ENCODE data around the gene FAT1.

The FAT1 gene

GRCh38 chr4:186691396-186691795 lies 32.3 kb downstream of the FAT1 start:
- H3K9me3 ChIP-seq (ENCODE audit: control extremely low read depth in 1 of 5, control insufficient read depth in 4 of 5, insufficient read depth in 2 of 5, low read depth in 1 of 5, low read length in 4 of 5), result no peaks in the 10 kb centered on the region
- H3K36me3 ChIP-seq (ENCODE audit: control insufficient read depth in 4 of 4, insufficient read depth in 4 of 4, low read length in 3 of 4), result no peaks in the 10 kb centered on the region
- DNase-seq, result no peak
- CTCF ChIA-PET, result no interaction called here
- no peak overlapping the region for H3K4me3 ChIP-seq (ENCODE audit: control insufficient read depth in 1 of 7, extremely low read depth in 1 of 7, insufficient read depth in 4 of 7, low read depth in 2 of 7, low read length in 6 of 7)
- WGBS (ENCODE audit: insufficient coverage), result 100% methylated on average over 3 of the region's 5 CpGs
- H3K4me1 ChIP-seq (ENCODE audit: control extremely low read depth in 1 of 4, control insufficient read depth in 4 of 4, insufficient read depth in 4 of 4, low read length in 3 of 4), result no peaks in the 10 kb centered on the region
- H3K27me3 ChIP-seq (replicated peaks in 2 of 5; ENCODE audit: control insufficient read depth in 4 of 5, insufficient read depth in 5 of 5, low read length in 4 of 5), result peaks cover 0 to 8% (median 0%) of the 10 kb centered on the region in 5 experiments
- no peak overlapping the region for H3K27ac ChIP-seq (ENCODE audit: insufficient read depth in 1 of 2, low read depth in 1 of 2, low read length in 2 of 2, poor library complexity in 1 of 2, severe bottlenecking in 2 of 2)
- POLR2A ChIA-PET, result no interaction called here

- Histone ChIP-seq H3K27ac (ENCODE audit: insufficient read depth in 1 of 2, low read depth in 1 of 2, low read length in 2 of 2, poor library complexity in 1 of 2, severe bottlenecking in 2 of 2) (no peak overlapping the region), H3K4me1 (ENCODE audit: control extremely low read depth in 1 of 4, control insufficient read depth in 4 of 4, insufficient read depth in 4 of 4, low read length in 3 of 4) (no peaks in the 10 kb centered on the region), H3K27me3 (replicated peaks in 2 of 5; ENCODE audit: control insufficient read depth in 4 of 5, insufficient read depth in 5 of 5, low read length in 4 of 5) (peaks cover 0 to 8% (median 0%) of the 10 kb centered on the region in 5 experiments), H3K9me3 (ENCODE audit: control extremely low read depth in 1 of 5, control insufficient read depth in 4 of 5, insufficient read depth in 2 of 5, low read depth in 1 of 5, low read length in 4 of 5) (no peaks in the 10 kb centered on the region), H3K4me3 (ENCODE audit: control insufficient read depth in 1 of 7, extremely low read depth in 1 of 7, insufficient read depth in 4 of 7, low read depth in 2 of 7, low read length in 6 of 7) (no peak overlapping the region), H3K36me3 (ENCODE audit: control insufficient read depth in 4 of 4, insufficient read depth in 4 of 4, low read length in 3 of 4) (no peaks in the 10 kb centered on the region)
- ChIA-PET POLR2A (no interaction called here), CTCF (no interaction called here)
- no peak for DNase-seq
- WGBS (ENCODE audit: insufficient coverage), result 86% methylated on average over 3 of the region's 7 CpGs
Measured at GRCh38 chr4:186689476-186689875, 34.2 kb downstream of the FAT1 start.

- no peaks in the 10 kb centered on the region for H3K9me3 ChIP-seq (ENCODE audit: control extremely low read depth in 1 of 5, control insufficient read depth in 4 of 5, insufficient read depth in 2 of 5, low read depth in 1 of 5, low read length in 4 of 5)
- ChIA-PET POLR2A (no interaction called here), CTCF (no interaction called here)
- WGBS (ENCODE audit: insufficient coverage), result 68% methylated on average over 9 of the region's 12 CpGs
- DNase-seq, result no peak
- no peaks in the 10 kb centered on the region for H3K4me1 ChIP-seq (ENCODE audit: control extremely low read depth in 1 of 4, control insufficient read depth in 4 of 4, insufficient read depth in 4 of 4, low read length in 3 of 4)
- H3K36me3 ChIP-seq (ENCODE audit: control insufficient read depth in 4 of 4, insufficient read depth in 4 of 4, low read length in 3 of 4), result no peaks in the 10 kb centered on the region
- no peak overlapping the region for H3K4me3 ChIP-seq (ENCODE audit: control insufficient read depth in 1 of 7, extremely low read depth in 1 of 7, insufficient read depth in 4 of 7, low read depth in 2 of 7, low read length in 6 of 7)
- H3K27me3 ChIP-seq (replicated peaks in 2 of 5; ENCODE audit: control insufficient read depth in 4 of 5, insufficient read depth in 5 of 5, low read length in 4 of 5), result peaks cover 0 to 8% (median 0%) of the 10 kb centered on the region in 5 experiments
- no peak overlapping the region for H3K27ac ChIP-seq (ENCODE audit: insufficient read depth in 1 of 2, low read depth in 1 of 2, low read length in 2 of 2, poor library complexity in 1 of 2, severe bottlenecking in 2 of 2)
Measured at GRCh38 chr4:186688150-186688943, 35.3 kb downstream of the FAT1 start.

GRCh38 chr4:186687265-186687664 lies 36.4 kb downstream of the FAT1 start:
- WGBS (ENCODE audit: insufficient coverage), result no CpG with 5 or more reads among the region's 3 CpGs
- Histone ChIP-seq H3K27me3 (replicated peaks in 2 of 5; ENCODE audit: control insufficient read depth in 4 of 5, insufficient read depth in 5 of 5, low read length in 4 of 5) (peaks cover 0 to 8% (median 0%) of the 10 kb centered on the region in 5 experiments), H3K9me3 (ENCODE audit: control extremely low read depth in 1 of 5, control insufficient read depth in 4 of 5, insufficient read depth in 2 of 5, low read depth in 1 of 5, low read length in 4 of 5) (no peaks in the 10 kb centered on the region), H3K36me3 (ENCODE audit: control insufficient read depth in 4 of 4, insufficient read depth in 4 of 4, low read length in 3 of 4) (no peaks in the 10 kb centered on the region), H3K27ac (ENCODE audit: insufficient read depth in 1 of 2, low read depth in 1 of 2, low read length in 2 of 2, poor library complexity in 1 of 2, severe bottlenecking in 2 of 2) (no peak overlapping the region), H3K4me3 (ENCODE audit: control insufficient read depth in 1 of 7, extremely low read depth in 1 of 7, insufficient read depth in 4 of 7, low read depth in 2 of 7, low read length in 6 of 7) (no peak overlapping the region), H3K4me1 (ENCODE audit: control extremely low read depth in 1 of 4, control insufficient read depth in 4 of 4, insufficient read depth in 4 of 4, low read length in 3 of 4) (no peaks in the 10 kb centered on the region)
- DNase-seq, result no peak
- ChIA-PET CTCF (no interaction called here), POLR2A (no interaction called here)

GRCh38 chr4:186685767-186686183 lies 37.9 kb downstream of the FAT1 start:
- no peak for DNase-seq
- H3K27ac ChIP-seq (ENCODE audit: insufficient read depth in 1 of 2, low read depth in 1 of 2, low read length in 2 of 2, poor library complexity in 1 of 2, severe bottlenecking in 2 of 2), result no peak overlapping the region
- no CpG with 5 or more reads among the region's 2 CpGs for WGBS (ENCODE audit: insufficient coverage)
- ChIA-PET CTCF (interaction anchor here (0.7 kb wide), 1 partner anchor 204 kb away, joined by 3 read pairs; no protein-coding TSS in a partner anchor), POLR2A (no interaction called here)
- no peaks in the 10 kb centered on the region for H3K4me1 ChIP-seq (ENCODE audit: control extremely low read depth in 1 of 4, control insufficient read depth in 4 of 4, insufficient read depth in 4 of 4, low read length in 3 of 4)
- H3K27me3 ChIP-seq (replicated peaks in 2 of 5; ENCODE audit: control insufficient read depth in 4 of 5, insufficient read depth in 5 of 5, low read length in 4 of 5), result peaks cover 0 to 8% (median 0%) of the 10 kb centered on the region in 5 experiments
- no peaks in the 10 kb centered on the region for H3K9me3 ChIP-seq (ENCODE audit: control extremely low read depth in 1 of 5, control insufficient read depth in 4 of 5, insufficient read depth in 2 of 5, low read depth in 1 of 5, low read length in 4 of 5)
- no peak overlapping the region for H3K4me3 ChIP-seq (ENCODE audit: control insufficient read depth in 1 of 7, extremely low read depth in 1 of 7, insufficient read depth in 4 of 7, low read depth in 2 of 7, low read length in 6 of 7)
- H3K36me3 ChIP-seq (ENCODE audit: control insufficient read depth in 4 of 4, insufficient read depth in 4 of 4, low read length in 3 of 4), result no peaks in the 10 kb centered on the region

- no peaks in the 10 kb centered on the region for H3K36me3 ChIP-seq (ENCODE audit: control insufficient read depth in 4 of 4, insufficient read depth in 4 of 4, low read length in 3 of 4)
- H3K27ac ChIP-seq (ENCODE audit: insufficient read depth in 1 of 2, low read depth in 1 of 2, low read length in 2 of 2, poor library complexity in 1 of 2, severe bottlenecking in 2 of 2), result no peak overlapping the region
- no peaks in the 10 kb centered on the region for H3K4me1 ChIP-seq (ENCODE audit: control extremely low read depth in 1 of 4, control insufficient read depth in 4 of 4, insufficient read depth in 4 of 4, low read length in 3 of 4)
- no peaks in the 10 kb centered on the region for H3K9me3 ChIP-seq (ENCODE audit: control extremely low read depth in 1 of 5, control insufficient read depth in 4 of 5, insufficient read depth in 2 of 5, low read depth in 1 of 5, low read length in 4 of 5)
- no peak overlapping the region for H3K4me3 ChIP-seq (ENCODE audit: control insufficient read depth in 1 of 7, extremely low read depth in 1 of 7, insufficient read depth in 4 of 7, low read depth in 2 of 7, low read length in 6 of 7)
- DNase-seq, result no peak
- ChIA-PET POLR2A (no interaction called here), CTCF (no interaction called here)
- 64% methylated on average over 4 of the region's 5 CpGs for WGBS (ENCODE audit: insufficient coverage)
- H3K27me3 ChIP-seq (replicated peaks in 2 of 5; ENCODE audit: control insufficient read depth in 4 of 5, insufficient read depth in 5 of 5, low read length in 4 of 5), result peaks cover 0 to 8% (median 0%) of the 10 kb centered on the region in 5 experiments
Measured at GRCh38 chr4:186684889-186685309, 38.8 kb downstream of the FAT1 start.

GRCh38 chr4:186684220-186684619 lies 39.4 kb downstream of the FAT1 start:
- WGBS (ENCODE audit: insufficient coverage), result 94% methylated on average over 8 of the region's 12 CpGs
- ChIA-PET CTCF (no interaction called here), POLR2A (no interaction called here)
- Histone ChIP-seq H3K4me1 (ENCODE audit: control extremely low read depth in 1 of 4, control insufficient read depth in 4 of 4, insufficient read depth in 4 of 4, low read length in 3 of 4) (no peaks in the 10 kb centered on the region), H3K27ac (ENCODE audit: insufficient read depth in 1 of 2, low read depth in 1 of 2, low read length in 2 of 2, poor library complexity in 1 of 2, severe bottlenecking in 2 of 2) (no peak overlapping the region), H3K27me3 (replicated peaks in 2 of 5; ENCODE audit: control insufficient read depth in 4 of 5, insufficient read depth in 5 of 5, low read length in 4 of 5) (peaks cover 0 to 8% (median 0%) of the 10 kb centered on the region in 5 experiments), H3K9me3 (ENCODE audit: control extremely low read depth in 1 of 5, control insufficient read depth in 4 of 5, insufficient read depth in 2 of 5, low read depth in 1 of 5, low read length in 4 of 5) (no peaks in the 10 kb centered on the region), H3K36me3 (ENCODE audit: control insufficient read depth in 4 of 4, insufficient read depth in 4 of 4, low read length in 3 of 4) (no peaks in the 10 kb centered on the region), H3K4me3 (ENCODE audit: control insufficient read depth in 1 of 7, extremely low read depth in 1 of 7, insufficient read depth in 4 of 7, low read depth in 2 of 7, low read length in 6 of 7) (no peak overlapping the region)
- no peak for DNase-seq
